Measurements from ENCODE around the gene CCM2L. TPM values are rescaled to one million over a fixed set of nuclear protein-coding genes. Genes with fewer than 3 reads are reported as not detected.
A peak's percentile ranks its signal among the peaks of the same experiment; 100 is the strongest.

The CCM2L gene
- total and polyA plus RNA-seq, 9 of the 15 experiments (the other 6 are each of a cell fraction or from before 2014, with no cell fraction given) = 0.04 TPM; not detected in 8

DNA sequence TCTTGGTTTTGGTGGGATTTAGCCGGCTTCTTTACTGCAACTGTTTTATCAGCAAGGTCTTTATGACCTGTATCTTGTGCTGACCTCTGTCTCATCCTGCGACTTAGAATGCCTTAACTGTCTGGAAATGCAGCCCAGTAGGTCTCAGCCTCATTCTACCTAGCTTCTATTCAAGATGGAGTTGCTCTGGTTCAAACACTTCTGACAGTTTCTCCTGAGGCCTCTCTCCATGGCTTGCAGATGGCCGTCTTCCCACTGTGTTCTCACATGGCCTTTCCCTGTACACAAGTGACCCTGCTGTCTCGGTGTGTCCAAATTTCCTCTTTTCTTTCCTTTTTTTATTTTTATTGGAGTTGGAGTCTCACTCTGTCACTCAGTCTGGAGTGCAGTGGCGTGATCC, 4.2 kb upstream of the CCM2L start (continued):
- TF ChIP-seq HEY1 (CRISPR knock-in tag; IDR thresholded peaks at IDR 0.05; ENCODE audit: borderline replicate concordance) (no peak), GABPA (tag; conservative IDR thresholded peaks at IDR 0.05; ENCODE audit: low read depth) (no peak), CREB3 (tag; conservative IDR thresholded peaks at IDR 0.05; ENCODE audit: low read depth) (peak; percentile 79), CXXC5 (CRISPR knock-in tag; IDR thresholded peaks at IDR 0.05) (0 out of 2 replicates have a peak, but pooled peaks have one; percentile 18), IFI16 (CRISPR knock-in tag; IDR thresholded peaks at IDR 0.05) (no peak), HMGN3 (IDR thresholded peaks at IDR 0.05; ENCODE audit: borderline replicate concordance, extremely low read depth, insufficient read length, low read depth, low read length) (no peak), UBTF (IDR thresholded peaks at IDR 0.05; ENCODE audit: borderline replicate concordance in 1 of 2, low read depth in 2 of 2, low read length in 2 of 2) (no peak), ATF6 (CRISPR knock-in tag; IDR thresholded peaks at IDR 0.05) (no peak), NFIX (CRISPR knock-in tag; IDR thresholded peaks at IDR 0.05; ENCODE audit: low read depth) (no peak), TCF7L2 (IDR thresholded peaks at IDR 0.05; ENCODE audit: low read depth, low read length) (no peak), GTF3C2 (IDR thresholded peaks at IDR 0.05; ENCODE audit: borderline replicate concordance, extremely low read depth, insufficient read length) (no peak), ZNF561 (CRISPR knock-in tag; conservative IDR thresholded peaks at IDR 0.05) (0 out of 2 replicates have a peak, but pooled peaks have one; percentile 25)

All from K562 (cell line).